LNCaP clone FGC (cell line): ENCODE data around the gene CCDC88A.
"Not testable (repeated sequence)": the region's sequence is repeated elsewhere in the genome, so short reads cannot be mapped to it uniquely, and the experiment has no call there.

Source experiments
- DNase-seq: peaks from one replicate; pipeline ENCODE4 v3.0.0-alpha.2; 2011; ENCODE audit warnings: low read depth
- H3K4me3 ChIP-seq: 2 replicates; pipeline ENCODE4 v1.5.1; 2011; ENCODE audit warnings: mild to moderate bottlenecking, low read depth, low read length, control low read depth
- CTCF ChIP-seq: IDR thresholded peaks from 2 replicates; pipeline ENCODE4 v1.5.1; 2012; ENCODE audit warnings: mild to moderate bottlenecking; ENCODE audit not compliant: control insufficient read depth, insufficient read depth; ENCODE audit errors: extremely low read depth

Gene CCDC88A

GRCh38 chr2:55311444-55311870 lies 108.2 kb downstream of the CCDC88A start:
- TF ChIP-seq CTCF, result no peak
- DNase-seq, result no peak
- no peak overlapping the region for H3K4me3 ChIP-seq

- no peak for TF ChIP-seq CTCF
- no peak overlapping the region for H3K4me3 ChIP-seq
- no peak for DNase-seq
Observed at GRCh38 chr2:55309446-55309845, 110.2 kb downstream of the CCDC88A start.

- TF ChIP-seq CTCF, result no peak
- no peak for DNase-seq
- H3K4me3 ChIP-seq, result no peak overlapping the region
Observed at GRCh38 chr2:55302241-55302640, 117.4 kb downstream of the CCDC88A start.

- no peak for DNase-seq
- H3K4me3 ChIP-seq, result no peak overlapping the region
- TF ChIP-seq CTCF, result no peak
Observed at GRCh38 chr2:55301277-55301676, 118.4 kb downstream of the CCDC88A start.

GRCh38 chr2:55296393-55296792 lies 123.3 kb downstream of the CCDC88A start:
- no peak overlapping the region for H3K4me3 ChIP-seq
- no peak for TF ChIP-seq CTCF
- no peak for DNase-seq

- H3K4me3 ChIP-seq, result no peak overlapping the region
- no peak for TF ChIP-seq CTCF
- DNase-seq, result no peak
Observed at GRCh38 chr2:55283083-55283482, 136.6 kb downstream of the CCDC88A start.

- no peak for TF ChIP-seq CTCF
- H3K4me3 ChIP-seq, result peak overlapping the region; percentile 49
- no peak for DNase-seq
Observed at GRCh38 chr2:55282110-55282917, 137.3 kb downstream of the CCDC88A start.

GRCh38 chr2:55280851-55281546 lies 138.7 kb downstream of the CCDC88A start:
- not testable (repeated sequence) for DNase-seq, H3K4me3 ChIP-seq

GRCh38 chr2:55279859-55280424 lies 139.7 kb downstream of the CCDC88A start:
- H3K4me3 ChIP-seq, DNase-seq: not testable (repeated sequence)
